ENCODE measurements around the gene DHX36. TPM values are rescaled to one million over a fixed set of nuclear protein-coding genes. Genes with fewer than 3 reads are reported as not detected.
A peak's percentile ranks its signal among the peaks of the same experiment; 100 is the strongest.

Gene DHX36
- polyA plus RNA-seq, 3 donors from 2014 or later, result 9.0 to 19.1 (median 15.9) TPM

DNA sequence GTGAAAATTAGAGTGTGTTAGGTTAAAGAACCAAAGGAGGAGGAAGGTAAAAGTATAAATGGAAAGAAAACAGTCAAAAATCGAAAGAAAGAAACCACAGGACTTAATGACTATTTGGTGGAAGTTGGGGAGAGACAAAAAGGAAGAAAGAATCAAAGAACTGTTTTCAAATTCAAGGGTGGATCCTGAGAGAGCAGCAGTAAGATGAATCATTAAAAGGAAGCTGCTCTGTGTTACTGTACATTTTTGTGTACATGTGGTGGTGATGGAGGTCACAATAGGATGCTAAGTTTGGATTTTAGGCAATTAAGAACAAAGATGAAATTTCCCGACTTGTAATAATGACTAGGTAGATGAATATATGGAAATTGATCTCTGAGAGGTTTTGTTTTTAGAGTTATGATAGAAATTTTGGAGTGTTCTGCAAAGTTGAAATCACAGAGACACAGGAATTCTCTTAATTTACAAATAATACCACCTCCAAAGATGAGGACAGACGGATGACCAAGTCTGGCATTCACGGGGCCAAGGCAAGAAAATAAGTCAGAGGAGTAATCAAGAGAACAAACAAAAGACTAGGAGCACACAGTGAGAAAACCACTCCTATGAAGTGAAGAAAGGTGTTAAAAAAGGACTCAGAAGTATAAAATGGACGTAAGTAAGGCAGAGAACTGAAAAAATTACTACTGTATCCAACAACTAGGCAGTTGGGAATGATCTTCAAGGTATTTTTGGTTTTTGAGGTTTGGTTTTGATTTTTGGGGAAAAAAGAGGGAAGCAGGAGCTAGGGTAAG lies 7.1 kb downstream of the DHX36 start:
- DNase-seq, result no peak
- Mint-ChIP-seq H3K27ac (peak overlapping the region in 2 of 6 donors; percentile 68 to 83), H3K36me3 (peaks cover 15 to 27% (median 20%) of the 10 kb centered on the region in 3 donors), H3K4me3 (peak overlapping the region; percentile 49 to 65 (median 56)), H3K27me3 (ENCODE audit: low read depth in 3 of 3) (peaks cover 0 to under 1% (median 0%) of the 10 kb centered on the region in 3 donors), H3K9me3 (no peaks in the 10 kb centered on the region), H3K4me1 (peaks cover under 1 to 20% of the 10 kb centered on the region in 2 donors)

DNA sequence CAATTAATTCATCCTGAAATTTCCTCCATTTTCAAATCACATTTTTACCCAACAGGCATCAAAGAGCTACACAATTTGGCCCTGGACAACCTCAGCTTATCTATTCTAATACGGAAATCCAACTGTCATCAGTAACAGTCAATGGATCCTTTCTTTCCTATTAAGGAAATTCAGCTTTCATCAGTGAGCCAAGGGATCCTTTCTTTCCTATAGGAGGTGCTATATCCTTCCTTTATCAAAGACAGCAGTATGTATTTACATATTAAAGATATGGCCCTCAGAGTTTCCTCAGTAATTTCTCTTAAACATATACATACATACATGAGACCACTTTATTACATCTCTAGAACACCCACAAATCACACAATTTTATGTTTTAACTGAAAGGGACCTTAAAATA lies 10.1 kb downstream of the DHX36 start:
- Mint-ChIP-seq H3K4me1 (peaks cover 6 to 9% of the 10 kb centered on the region in 2 donors), H3K27ac (peak overlapping the region in 5 of 6 donors; percentile 43 to 69 (median 48)), H3K9me3 (no peaks in the 10 kb centered on the region), H3K27me3 (ENCODE audit: low read depth in 3 of 3) (peaks cover 0 to 2% (median 0%) of the 10 kb centered on the region in 3 donors), H3K36me3 (peaks cover 18 to 38% (median 26%) of the 10 kb centered on the region in 3 donors), H3K4me3 (no peak overlapping the region)
- DNase-seq, result no peak

DNA sequence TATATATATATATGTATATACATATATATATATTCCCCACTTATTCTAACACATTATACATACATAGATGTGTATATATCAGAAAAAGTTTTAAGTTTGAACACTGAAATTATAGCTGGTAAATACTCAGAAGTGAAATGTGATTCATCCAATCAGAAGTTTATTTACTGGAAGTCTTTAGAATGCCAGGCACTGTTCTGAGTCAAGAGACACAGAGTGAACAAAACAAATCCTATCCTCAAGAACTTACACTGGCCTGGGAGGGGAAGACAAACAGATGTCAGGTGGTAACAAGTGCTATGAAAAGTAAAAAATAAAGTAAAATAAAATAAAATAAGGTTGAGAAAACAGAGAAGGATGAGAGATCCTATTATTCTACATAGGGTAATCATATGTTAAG lies 13.4 kb downstream of the DHX36 start:
- Mint-ChIP-seq H3K4me3 (no peak overlapping the region), H3K36me3 (peaks cover 19 to 46% (median 34%) of the 10 kb centered on the region in 3 donors), H3K9me3 (no peaks in the 10 kb centered on the region), H3K27ac (peak overlapping the region in 1 of 6 donors; percentile 74), H3K4me1 (peaks cover 17 to 27% of the 10 kb centered on the region in 2 donors), H3K27me3 (ENCODE audit: low read depth in 3 of 3) (peaks cover 0 to 2% (median 0%) of the 10 kb centered on the region in 3 donors)
- DNase-seq, result no peak

DNA sequence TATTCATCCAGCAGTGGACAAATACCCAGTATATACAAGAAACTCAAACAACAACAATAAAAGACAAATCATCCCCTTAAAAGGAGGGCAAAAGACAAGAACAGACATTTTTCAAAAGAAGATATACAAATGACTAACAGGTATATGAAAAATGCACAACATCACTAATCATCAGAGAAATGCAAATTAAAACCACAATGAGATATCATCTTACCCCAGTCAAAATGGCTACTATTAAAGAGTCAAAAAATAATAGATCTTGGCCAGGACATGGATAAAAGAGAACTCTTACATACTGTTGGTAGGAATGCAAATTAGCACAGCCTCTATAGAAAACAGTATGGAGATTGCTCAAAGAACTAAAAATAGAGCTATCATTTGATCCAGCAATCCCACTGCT lies 16.9 kb downstream of the DHX36 start:
- Mint-ChIP-seq H3K27me3 (ENCODE audit: low read depth in 3 of 3) (peaks cover 0 to 2% (median 0%) of the 10 kb centered on the region in 3 donors), H3K27ac (peak overlapping the region in 5 of 6 donors; percentile 24 to 62 (median 35)), H3K4me3 (no peak overlapping the region), H3K4me1 (peaks cover 8 to 27% of the 10 kb centered on the region in 2 donors), H3K36me3 (peaks cover 17 to 42% (median 25%) of the 10 kb centered on the region in 3 donors), H3K9me3 (no peaks in the 10 kb centered on the region)
- DNase-seq, result no peak

DNA sequence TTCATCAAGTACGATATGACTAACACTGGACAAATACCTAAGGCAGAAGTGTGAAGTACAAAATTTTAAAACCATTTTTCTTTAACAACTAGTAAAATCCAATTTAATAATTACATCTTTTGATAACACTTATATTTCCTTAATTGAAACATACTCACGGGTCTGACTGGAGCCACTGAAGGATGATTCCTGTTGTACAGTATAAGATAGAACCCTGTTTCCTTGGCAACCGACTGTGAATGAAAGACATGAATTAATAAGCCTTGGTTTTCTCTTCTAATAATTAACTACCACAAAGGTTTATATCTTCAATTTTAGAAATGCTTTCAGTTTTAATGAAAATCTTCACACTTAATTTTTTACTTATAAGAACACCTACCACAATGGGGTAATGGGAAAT lies 19.4 kb downstream of the DHX36 start:
- no peak for DNase-seq
- H3K9me3 Mint-ChIP-seq, result no peaks in the 10 kb centered on the region
- peaks cover 8 to 30% of the 10 kb centered on the region in 2 donors for H3K4me1 Mint-ChIP-seq
- no peak overlapping the region for H3K27ac Mint-ChIP-seq
- no peak overlapping the region for H3K4me3 Mint-ChIP-seq
- no peaks in the 10 kb centered on the region for H3K27me3 Mint-ChIP-seq (ENCODE audit: low read depth in 3 of 3)
- H3K36me3 Mint-ChIP-seq, result peaks cover 24 to 59% (median 28%) of the 10 kb centered on the region in 3 donors

DNA sequence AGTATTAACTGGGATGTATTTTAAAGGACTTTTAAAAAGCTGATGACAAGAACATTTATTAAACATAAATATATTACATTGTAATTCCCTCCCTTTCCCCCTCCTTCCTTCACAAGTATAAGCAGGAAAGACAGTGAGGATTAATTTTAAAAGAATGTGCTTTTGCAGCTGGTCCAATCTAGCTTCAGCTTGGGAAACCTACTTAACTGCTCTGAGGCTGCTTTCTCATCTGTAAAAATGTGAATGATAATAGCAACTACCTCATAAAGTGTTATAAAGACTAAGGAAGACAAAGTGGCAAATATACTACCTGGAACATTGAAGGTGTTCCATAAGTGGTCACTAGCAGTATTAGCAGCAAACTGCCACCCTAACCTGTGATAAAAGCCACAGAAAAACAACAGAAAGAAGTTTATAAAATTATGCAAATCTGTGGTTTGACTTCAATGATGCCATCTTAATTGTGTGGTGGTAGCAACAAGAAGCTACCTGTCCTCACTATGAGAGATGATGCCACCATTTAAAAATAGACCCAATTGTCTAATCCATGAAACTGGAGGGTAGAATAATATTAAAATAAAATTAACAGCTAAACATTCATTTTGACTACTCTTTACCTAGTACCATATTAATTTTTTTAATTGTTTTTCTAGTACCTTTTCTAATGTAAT lies 20.0 kb downstream of the DHX36 start:
- Mint-ChIP-seq H3K27ac (peak overlapping the region in 1 of 6 donors; percentile 12), H3K36me3 (peaks cover 21 to 58% (median 26%) of the 10 kb centered on the region in 3 donors), H3K27me3 (ENCODE audit: low read depth in 3 of 3) (no peaks in the 10 kb centered on the region), H3K4me3 (no peak overlapping the region), H3K4me1 (peaks cover 8 to 30% of the 10 kb centered on the region in 2 donors), H3K9me3 (no peaks in the 10 kb centered on the region)
- no peak for DNase-seq

DNA sequence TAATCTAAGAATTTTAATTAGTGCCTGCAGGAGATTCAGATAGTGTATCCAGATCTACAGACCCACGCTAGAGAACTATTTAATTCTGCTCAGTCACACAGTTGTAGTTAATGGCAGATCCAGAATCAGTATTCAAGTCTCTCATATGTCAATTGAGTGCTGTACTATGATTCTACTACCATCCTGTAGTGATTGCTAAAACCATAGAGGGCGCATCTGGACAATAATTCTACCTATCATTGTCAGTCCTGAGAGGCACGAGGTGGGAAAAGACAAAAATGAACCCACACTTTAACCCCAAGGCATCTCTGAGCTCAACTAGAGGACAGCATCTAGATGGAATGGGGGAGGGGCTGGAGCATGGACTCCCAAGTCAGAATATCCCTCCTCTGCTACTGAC lies 22.7 kb downstream of the DHX36 start:
- H3K4me1 Mint-ChIP-seq, result peaks cover 0 to 11% of the 10 kb centered on the region in 2 donors
- no peak for DNase-seq
- peak overlapping the region in 3 of 6 donors; percentile 5 to 24 (median 23) for H3K27ac Mint-ChIP-seq
- H3K4me3 Mint-ChIP-seq, result no peak overlapping the region
- H3K27me3 Mint-ChIP-seq (ENCODE audit: low read depth in 3 of 3), result no peaks in the 10 kb centered on the region
- peaks cover 29 to 60% (median 30%) of the 10 kb centered on the region in 3 donors for H3K36me3 Mint-ChIP-seq
- no peaks in the 10 kb centered on the region for H3K9me3 Mint-ChIP-seq

DNA sequence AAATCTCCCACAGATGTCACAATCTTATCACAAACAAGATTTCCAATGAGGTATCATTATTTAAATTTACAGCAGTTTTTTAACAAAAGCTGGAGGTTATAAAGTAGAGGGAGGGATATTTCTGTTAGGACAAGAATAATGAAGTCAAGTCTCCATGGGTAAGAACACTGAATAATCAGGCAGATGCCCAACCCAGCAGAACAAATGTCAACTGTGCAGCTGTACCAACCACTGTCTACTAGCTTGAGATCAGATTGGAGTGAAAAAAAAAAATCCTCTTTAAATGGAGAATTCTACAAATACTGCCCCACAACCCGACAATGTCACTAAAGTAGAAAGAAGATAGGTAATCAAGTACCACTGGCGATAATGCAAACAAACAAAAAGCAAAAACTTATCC lies 30.3 kb downstream of the DHX36 start:
- Mint-ChIP-seq H3K4me3 (no peak overlapping the region), H3K27me3 (ENCODE audit: low read depth in 3 of 3) (peaks cover 0 to 1% (median 0%) of the 10 kb centered on the region in 3 donors), H3K36me3 (peaks cover 16 to 49% (median 34%) of the 10 kb centered on the region in 3 donors), H3K9me3 (no peaks in the 10 kb centered on the region), H3K27ac (peak overlapping the region in 3 of 6 donors; percentile 18 to 68 (median 25)), H3K4me1 (no peaks in the 10 kb centered on the region)
- no peak for DNase-seq

DNA sequence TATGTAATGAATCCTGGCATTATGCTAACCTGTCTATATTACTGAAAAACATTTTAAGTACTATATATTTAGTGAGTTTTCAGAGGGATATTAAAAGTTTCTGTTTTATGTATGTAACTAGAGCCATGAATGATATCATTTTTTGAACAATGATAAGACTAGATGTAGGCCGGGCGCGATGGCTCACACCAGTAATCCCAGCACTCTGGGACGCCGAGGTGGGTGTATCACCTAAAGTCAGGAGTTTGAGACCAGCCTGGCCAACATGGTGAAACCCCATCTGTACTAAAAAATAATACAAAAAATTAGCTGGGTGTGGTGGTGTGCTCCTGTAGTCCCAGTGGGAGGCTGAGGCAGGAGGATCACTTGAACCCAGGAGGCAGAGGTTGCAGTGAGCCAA lies 34.1 kb downstream of the DHX36 start:
- Mint-ChIP-seq H3K4me3 (no peak overlapping the region), H3K36me3 (peaks cover 18 to 56% (median 33%) of the 10 kb centered on the region in 3 donors), H3K27me3 (ENCODE audit: low read depth in 3 of 3) (peaks cover 0 to 2% (median 1%) of the 10 kb centered on the region in 3 donors), H3K9me3 (no peaks in the 10 kb centered on the region), H3K4me1 (peaks cover 1 to 4% of the 10 kb centered on the region in 2 donors), H3K27ac (peak overlapping the region in 1 of 6 donors; percentile 31)
- no peak for DNase-seq

DNA sequence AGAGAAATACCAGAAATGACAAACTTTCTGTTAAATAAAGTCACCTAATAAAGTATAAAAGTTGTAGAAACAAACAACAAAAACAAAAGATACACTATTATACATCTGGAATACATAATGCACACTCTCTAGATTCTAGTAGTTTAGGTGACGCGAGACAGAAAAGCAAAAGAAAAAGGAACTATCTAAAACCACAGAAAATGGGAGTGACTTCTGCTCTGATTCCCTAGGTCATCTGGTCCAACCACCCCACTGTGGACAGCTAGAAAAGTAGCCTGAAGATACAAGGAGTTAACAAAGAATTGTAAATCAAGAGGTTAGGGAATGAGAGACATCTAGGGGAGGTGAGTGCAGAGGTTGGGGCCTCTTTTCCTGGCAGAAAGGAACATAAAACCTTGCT lies 39.1 kb downstream of the DHX36 start:
- DNase-seq, result no peak
- H3K4me3 Mint-ChIP-seq, result no peak overlapping the region
- peak overlapping the region in 3 of 6 donors; percentile 12 to 40 (median 19) for H3K27ac Mint-ChIP-seq
- H3K4me1 Mint-ChIP-seq, result peaks cover 2 to 20% of the 10 kb centered on the region in 2 donors
- H3K36me3 Mint-ChIP-seq, result peaks cover 30 to 61% (median 38%) of the 10 kb centered on the region in 3 donors
- no peaks in the 10 kb centered on the region for H3K9me3 Mint-ChIP-seq
- H3K27me3 Mint-ChIP-seq (ENCODE audit: low read depth in 3 of 3), result peaks cover 0 to 2% (median 1%) of the 10 kb centered on the region in 3 donors

DNA sequence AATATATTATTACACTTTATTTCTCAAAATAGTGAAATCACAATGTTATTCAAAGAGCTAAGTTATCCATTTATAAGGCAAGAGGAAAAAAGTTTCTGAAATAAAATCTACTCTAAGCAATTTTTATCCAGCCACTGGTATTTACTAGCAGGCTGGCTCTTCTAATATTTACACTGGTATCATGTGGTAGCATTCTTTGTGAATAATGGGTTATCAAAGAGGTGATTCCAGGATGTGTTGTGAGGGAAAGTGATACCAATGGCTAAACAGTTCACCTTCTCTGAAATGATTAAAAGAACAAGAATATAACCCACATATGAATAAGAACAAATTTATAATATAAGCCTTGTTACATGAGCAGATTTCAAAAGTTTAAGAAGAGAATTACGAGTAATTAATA lies 44.1 kb downstream of the DHX36 start:
- DNase-seq, result no peak
- H3K36me3 Mint-ChIP-seq, result peaks cover 20 to 63% (median 31%) of the 10 kb centered on the region in 3 donors
- H3K4me3 Mint-ChIP-seq, result no peak overlapping the region
- H3K4me1 Mint-ChIP-seq, result peaks cover under 1 to 16% of the 10 kb centered on the region in 2 donors
- no peaks in the 10 kb centered on the region for H3K27me3 Mint-ChIP-seq (ENCODE audit: low read depth in 3 of 3)
- H3K27ac Mint-ChIP-seq, result peak overlapping the region in 2 of 6 donors; percentile 24 to 43
- H3K9me3 Mint-ChIP-seq, result no peaks in the 10 kb centered on the region

DNA sequence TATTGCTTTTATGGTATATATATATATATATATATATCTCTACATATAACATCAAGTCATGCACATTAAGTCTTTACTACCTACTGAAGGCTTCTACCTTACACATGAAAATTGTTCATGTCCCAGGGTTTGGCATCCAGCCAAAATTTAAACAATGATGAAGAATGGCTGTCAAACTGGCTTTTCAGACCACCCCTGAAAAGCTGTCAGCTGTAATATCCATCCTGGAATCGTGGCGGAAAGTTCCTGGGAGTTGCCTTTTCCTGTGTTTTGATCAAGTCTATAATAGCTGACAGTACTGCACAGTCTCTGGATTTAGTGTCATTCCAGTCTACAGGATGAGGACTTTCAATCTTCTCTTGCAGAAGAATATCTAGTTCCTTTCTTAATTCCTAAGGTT lies 48.3 kb downstream of the DHX36 start:
- Mint-ChIP-seq H3K27ac (no peak overlapping the region), H3K36me3 (peaks cover 13 to 46% (median 24%) of the 10 kb centered on the region in 3 donors), H3K27me3 (ENCODE audit: low read depth in 3 of 3) (no peaks in the 10 kb centered on the region), H3K9me3 (no peaks in the 10 kb centered on the region), H3K4me3 (no peak overlapping the region), H3K4me1 (peaks cover 2 to 8% of the 10 kb centered on the region in 2 donors)
- no peak for DNase-seq

DNA sequence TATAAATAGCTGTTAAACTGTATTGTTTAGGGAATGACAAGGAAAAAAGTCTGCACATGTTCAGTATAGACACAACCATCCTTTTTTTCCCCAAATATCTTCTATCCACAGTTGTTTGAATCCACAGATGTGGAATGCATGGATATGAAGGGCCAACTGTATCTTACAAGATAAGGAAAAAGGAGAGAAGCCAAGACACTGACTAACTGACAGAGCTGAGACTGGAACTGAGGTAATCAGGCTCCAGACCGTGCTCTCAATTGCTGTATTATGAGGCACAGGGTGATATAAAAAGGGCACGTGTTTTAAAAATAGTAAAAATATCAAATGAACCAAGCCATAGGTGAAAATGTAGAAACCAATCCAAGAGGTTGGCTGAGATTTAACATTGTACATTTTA lies 49.0 kb downstream of the DHX36 start:
- peak overlapping the region in 1 of 6 donors; percentile 24 for H3K27ac Mint-ChIP-seq
- peaks cover 13 to 46% (median 23%) of the 10 kb centered on the region in 3 donors for H3K36me3 Mint-ChIP-seq
- no peak for DNase-seq
- H3K27me3 Mint-ChIP-seq (ENCODE audit: low read depth in 3 of 3), result no peaks in the 10 kb centered on the region
- no peak overlapping the region for H3K4me3 Mint-ChIP-seq
- peaks cover 2 to 8% of the 10 kb centered on the region in 2 donors for H3K4me1 Mint-ChIP-seq
- H3K9me3 Mint-ChIP-seq, result no peaks in the 10 kb centered on the region

DNA sequence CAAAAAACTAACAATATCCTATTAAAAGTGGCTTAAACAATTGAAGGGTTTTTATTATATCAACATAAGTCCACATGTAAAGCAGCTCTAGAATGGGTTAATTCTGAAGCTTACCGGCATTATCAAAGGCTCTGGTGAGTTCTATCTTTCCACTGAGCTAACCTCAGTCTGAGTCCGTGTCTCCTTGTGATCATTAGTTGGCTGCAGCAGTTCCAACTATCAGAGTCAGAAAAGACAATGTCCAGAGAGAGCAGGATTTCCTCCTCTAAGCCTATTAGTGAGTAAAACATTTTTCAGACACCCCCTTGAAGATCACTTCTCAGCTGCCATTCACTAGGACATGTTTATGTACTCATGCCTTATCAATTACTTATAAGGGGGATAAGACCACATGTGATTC lies 49.9 kb downstream of the DHX36 start:
- no peaks in the 10 kb centered on the region for H3K27me3 Mint-ChIP-seq (ENCODE audit: low read depth in 3 of 3)
- H3K4me3 Mint-ChIP-seq, result no peak overlapping the region
- no peaks in the 10 kb centered on the region for H3K9me3 Mint-ChIP-seq
- H3K4me1 Mint-ChIP-seq, result peaks cover 2 to 8% of the 10 kb centered on the region in 2 donors
- H3K36me3 Mint-ChIP-seq, result peaks cover 14 to 40% (median 20%) of the 10 kb centered on the region in 3 donors
- DNase-seq, result no peak
- H3K27ac Mint-ChIP-seq, result peak overlapping the region in 2 of 6 donors; percentile 26 to 31
